Measurements from ENCODE around the gene DCLK1.

DCLK1 gene

GRCh38 chr13:35814605-35815011 lies 316.6 kb downstream of the DCLK1 start:
- TF ChIP-seq TAF1 (IDR thresholded peaks at IDR 0.05; ENCODE audit: borderline replicate concordance, insufficient read depth, low read length) (no peak), SIN3A (IDR thresholded peaks at IDR 0.05; ENCODE audit: borderline replicate concordance, insufficient read depth, low read length) (no peak), POLR2AphosphoS5 (IDR thresholded peaks at IDR 0.05; ENCODE audit: low read depth, low read length) (no peak), REST (IDR thresholded peaks at IDR 0.05; ENCODE audit: insufficient read depth in 1 of 2, low read depth in 2 of 2, low read length in 2 of 2) (no peak)

GRCh38 chr13:35812736-35813135 lies 318.4 kb downstream of the DCLK1 start:
- TF ChIP-seq POLR2AphosphoS5 (IDR thresholded peaks at IDR 0.05; ENCODE audit: low read depth, low read length) = no peak
- no peak for TF ChIP-seq FOXP2 (optimal IDR thresholded peaks at IDR 0.05; ENCODE audit: borderline replicate concordance, extremely low read depth, extremely low read length, insufficient read depth)
- TF ChIP-seq TAF1 (IDR thresholded peaks at IDR 0.05; ENCODE audit: borderline replicate concordance, insufficient read depth, low read length) = no peak
- TF ChIP-seq SIN3A (IDR thresholded peaks at IDR 0.05; ENCODE audit: borderline replicate concordance, insufficient read depth, low read length) = no peak
- no peak for TF ChIP-seq REST (IDR thresholded peaks at IDR 0.05; ENCODE audit: insufficient read depth in 1 of 2, low read depth in 2 of 2, low read length in 2 of 2)

GRCh38 chr13:35810321-35810720 lies 320.9 kb downstream of the DCLK1 start:
- no peak for TF ChIP-seq TAF1 (IDR thresholded peaks at IDR 0.05; ENCODE audit: borderline replicate concordance, insufficient read depth, low read length)

- TF ChIP-seq POLR2AphosphoS5 (IDR thresholded peaks at IDR 0.05; ENCODE audit: low read depth, low read length) = no peak
- TF ChIP-seq SIN3A (IDR thresholded peaks at IDR 0.05; ENCODE audit: borderline replicate concordance, insufficient read depth, low read length) = no peak
- no peak for TF ChIP-seq FOXP2 (optimal IDR thresholded peaks at IDR 0.05; ENCODE audit: borderline replicate concordance, extremely low read depth, extremely low read length, insufficient read depth)
- TF ChIP-seq TAF1 (IDR thresholded peaks at IDR 0.05; ENCODE audit: borderline replicate concordance, insufficient read depth, low read length) = no peak
- no peak for TF ChIP-seq REST (IDR thresholded peaks at IDR 0.05; ENCODE audit: insufficient read depth in 1 of 2, low read depth in 2 of 2, low read length in 2 of 2)
Measured at GRCh38 chr13:35808846-35809245, 322.3 kb downstream of the DCLK1 start.

- TF ChIP-seq FOXP2 (optimal IDR thresholded peaks at IDR 0.05; ENCODE audit: borderline replicate concordance, extremely low read depth, extremely low read length, insufficient read depth) = no peak
- TF ChIP-seq POLR2AphosphoS5 (IDR thresholded peaks at IDR 0.05; ENCODE audit: low read depth, low read length) = no peak
- TF ChIP-seq REST (IDR thresholded peaks at IDR 0.05; ENCODE audit: insufficient read depth in 1 of 2, low read depth in 2 of 2, low read length in 2 of 2) = no peak
- TF ChIP-seq SIN3A (IDR thresholded peaks at IDR 0.05; ENCODE audit: borderline replicate concordance, insufficient read depth, low read length) = no peak
- TF ChIP-seq TAF1 (IDR thresholded peaks at IDR 0.05; ENCODE audit: borderline replicate concordance, insufficient read depth, low read length) = no peak
Measured at GRCh38 chr13:35804901-35805300, 326.3 kb downstream of the DCLK1 start.
